ENCODE measurements around the gene ACP7.

DNA sequence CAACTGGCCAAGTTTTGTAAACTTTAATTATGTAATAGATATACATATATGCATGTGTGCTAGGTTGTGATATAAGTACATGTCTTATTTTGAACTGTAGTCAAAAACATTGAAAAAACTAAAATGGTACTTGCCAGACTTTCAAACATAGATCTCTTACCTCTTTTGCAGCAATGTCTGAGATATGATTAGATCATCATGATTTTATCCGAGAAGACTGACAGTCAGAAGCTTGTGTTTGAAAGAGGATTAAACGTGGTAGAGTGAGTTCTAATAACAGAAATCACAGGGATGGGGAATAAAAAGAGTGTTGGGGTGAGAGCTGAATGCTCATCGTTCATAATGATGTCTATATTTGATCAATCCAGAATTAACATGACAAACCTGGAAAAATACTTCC lies 18.2 kb upstream of the ACP7 start:
- TF ChIP-seq MXI1 (IDR thresholded peaks at IDR 0.05; ENCODE audit: borderline replicate concordance, low read depth, low read length) (no peak), CHD1 (IDR thresholded peaks at IDR 0.05; ENCODE audit: low read depth, low read length) (no peak), POLR2A (IDR thresholded peaks at IDR 0.05; ENCODE audit: low read depth, low read length) (no peak), SMC3 (IDR thresholded peaks at IDR 0.05; ENCODE audit: low read depth, low read length) (no peak), NFE2L2 (IDR thresholded peaks at IDR 0.05; ENCODE audit: low read depth, low read length) (no peak), BHLHE40 (IDR thresholded peaks at IDR 0.05; ENCODE audit: low read depth, low read length) (no peak), RAD21 (IDR thresholded peaks at IDR 0.05; ENCODE audit: low read length) (no peak), RFX5 (IDR thresholded peaks at IDR 0.05; ENCODE audit: low read depth, low read length) (no peak), FOS (IDR thresholded peaks at IDR 0.05; ENCODE audit: low read depth, low read length) (no peak), MAZ (IDR thresholded peaks at IDR 0.05; ENCODE audit: borderline replicate concordance, low read depth, low read length) (no peak)
- TF ChIP-seq, protein P1, sequence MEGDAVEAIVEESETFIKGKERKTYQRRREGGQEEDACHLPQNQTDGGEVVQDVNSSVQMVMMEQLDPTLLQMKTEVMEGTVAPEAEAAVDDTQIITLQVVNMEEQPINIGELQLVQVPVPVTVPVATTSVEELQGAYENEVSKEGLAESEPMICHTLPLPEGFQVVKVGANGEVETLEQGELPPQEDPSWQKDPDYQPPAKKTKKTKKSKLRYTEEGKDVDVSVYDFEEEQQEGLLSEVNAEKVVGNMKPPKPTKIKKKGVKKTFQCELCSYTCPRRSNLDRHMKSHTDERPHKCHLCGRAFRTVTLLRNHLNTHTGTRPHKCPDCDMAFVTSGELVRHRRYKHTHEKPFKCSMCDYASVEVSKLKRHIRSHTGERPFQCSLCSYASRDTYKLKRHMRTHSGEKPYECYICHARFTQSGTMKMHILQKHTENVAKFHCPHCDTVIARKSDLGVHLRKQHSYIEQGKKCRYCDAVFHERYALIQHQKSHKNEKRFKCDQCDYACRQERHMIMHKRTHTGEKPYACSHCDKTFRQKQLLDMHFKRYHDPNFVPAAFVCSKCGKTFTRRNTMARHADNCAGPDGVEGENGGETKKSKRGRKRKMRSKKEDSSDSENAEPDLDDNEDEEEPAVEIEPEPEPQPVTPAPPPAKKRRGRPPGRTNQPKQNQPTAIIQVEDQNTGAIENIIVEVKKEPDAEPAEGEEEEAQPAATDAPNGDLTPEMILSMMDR (conservative IDR thresholded peaks at IDR 0.05; ENCODE audit: low read depth, low read length), result no peak
- TF ChIP-seq, protein P2, sequence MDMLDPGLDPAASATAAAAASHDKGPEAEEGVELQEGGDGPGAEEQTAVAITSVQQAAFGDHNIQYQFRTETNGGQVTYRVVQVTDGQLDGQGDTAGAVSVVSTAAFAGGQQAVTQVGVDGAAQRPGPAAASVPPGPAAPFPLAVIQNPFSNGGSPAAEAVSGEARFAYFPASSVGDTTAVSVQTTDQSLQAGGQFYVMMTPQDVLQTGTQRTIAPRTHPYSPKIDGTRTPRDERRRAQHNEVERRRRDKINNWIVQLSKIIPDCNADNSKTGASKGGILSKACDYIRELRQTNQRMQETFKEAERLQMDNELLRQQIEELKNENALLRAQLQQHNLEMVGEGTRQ (IDR thresholded peaks at IDR 0.05; ENCODE audit: low read depth, low read length), result no peak
